Adrenal gland (tissue), 5 donors: ENCODE measurements around the gene SGPL1.

Source experiments
- CTCF ChIP-seq, 6 experiments: fragments of 450-650 bp in 4 of 6; fragments of 200-600 bp in 2 of 6; sonication (generic) in 1 of 6; IDR thresholded peaks; 1 replicate in 5 of 6; 2 replicates in 1 of 6; pipeline versions ENCODE4 v1.5.1 to v1.8.0; 2016 to 2021; ENCODE audit warnings: antibody characterized with exemption in 6 of 6, mild to moderate bottlenecking in 2 of 6, moderate library complexity in 1 of 6
- POLR2A ChIP-seq, 2 donors: fragments of 450-650 bp; IDR thresholded peaks; one replicate each; pipeline ENCODE4 v1.6.1; 2017; ENCODE audit warnings: antibody characterized with exemption in 2 of 2, mild to moderate bottlenecking in 2 of 2, moderate library complexity in 1 of 2
- donor health status: DM: no; HTN: no; CAD: no.

DNA sequence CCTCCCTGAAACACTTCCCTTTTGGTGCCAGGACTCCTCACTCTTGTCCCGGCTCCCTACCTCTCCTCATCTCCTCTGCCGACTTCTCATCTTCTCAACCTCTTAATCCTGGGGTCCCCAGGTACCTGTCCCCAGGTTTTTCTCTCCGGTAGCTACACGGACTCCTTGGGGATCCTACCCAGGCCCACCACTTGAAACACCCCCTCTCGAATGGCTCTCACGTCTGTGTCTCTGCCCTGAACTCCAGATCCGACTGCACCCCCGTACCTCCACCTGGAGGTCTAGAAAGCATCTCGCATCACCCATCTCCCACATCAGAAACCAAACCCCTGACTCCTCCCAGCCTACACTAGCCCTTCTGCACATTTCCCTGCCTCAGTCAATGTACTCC, 35.4 kb upstream of the SGPL1 start:
- TF ChIP-seq POLR2A (IDR thresholded peaks at IDR 0.05) (no peak), CTCF (IDR thresholded peaks at IDR 0.05) (no peak)
